HCT116 (cell line): Measurements from ENCODE around the gene LRRC56.

Source experiments
- CTCF ChIP-seq, 3 experiments: fragments of 200-600 bp in 1 of 3; sonication (generic) in 1 of 3; IDR thresholded peaks in 2 of 3; conservative IDR thresholded peaks in 1 of 3; 2 replicates each; pipeline ENCODE4 v1.5.1; 2012 to 2017; ENCODE audit warnings: low read depth in 2 of 3, low read length in 2 of 3, antibody characterized with exemption in 1 of 3, borderline replicate concordance in 1 of 3, control low read depth in 1 of 3, mild to moderate bottlenecking in 1 of 3, mixed read lengths in 1 of 3, mixed run types in 1 of 3, moderate library complexity in 1 of 3; ENCODE audit not compliant: insufficient read depth in 1 of 3
- EZH2phosphoT487 ChIP-seq: fragments of 200-600 bp; IDR thresholded peaks from 2 replicates; pipeline ENCODE4 v1.6.1; 2018; ENCODE audit warnings: antibody characterized with exemption, borderline replicate concordance
- MAX ChIP-seq: IDR thresholded peaks from 2 replicates; pipeline ENCODE4 v1.6.1; 2012
- SIN3A ChIP-seq: IDR thresholded peaks from 2 replicates; pipeline ENCODE4 v1.6.1; 2012; ENCODE audit warnings: low read depth
- SP1 ChIP-seq: IDR thresholded peaks from 2 replicates; pipeline ENCODE4 v1.6.1; 2012; ENCODE audit warnings: low read depth
- SRF ChIP-seq: IDR thresholded peaks from 2 replicates; pipeline ENCODE4 v1.6.1; 2012; ENCODE audit warnings: low read depth
- TCF7L2 ChIP-seq: IDR thresholded peaks from 2 replicates; pipeline ENCODE4 v1.7.0; 2011; ENCODE audit warnings: borderline replicate concordance, inconsistent platforms; ENCODE audit not compliant: insufficient read depth, insufficient read length; ENCODE audit errors: extremely low read depth
- TF ChIP-seq, protein P1 (sequence below): IDR thresholded peaks from 2 replicates; pipeline ENCODE4 v1.6.1; 2012

DNA sequence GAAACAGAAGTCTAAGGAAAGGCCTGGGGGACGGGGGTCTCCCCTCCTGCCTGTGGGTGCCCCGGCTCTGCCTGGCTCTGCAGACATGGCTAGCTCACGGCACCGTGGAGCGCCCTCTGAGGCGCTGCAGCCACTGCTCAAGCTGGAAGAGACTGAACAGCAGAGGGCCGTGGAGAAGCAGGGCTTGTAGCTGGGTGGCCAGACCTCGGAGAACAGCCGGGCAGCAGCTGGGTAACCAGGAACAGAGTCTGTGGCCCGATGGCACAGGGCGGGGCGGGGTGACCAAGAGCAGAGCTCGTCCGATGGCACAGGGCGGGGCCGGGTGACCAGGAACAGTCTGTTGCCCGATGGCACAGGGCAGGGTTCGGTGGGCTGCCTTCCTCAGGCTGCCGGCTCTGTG is 48.3 kb upstream of the LRRC56 start:
- TF ChIP-seq SIN3A = no peak
- TF ChIP-seq SP1 = no peak
- no peak for TF ChIP-seq MAX
- TF ChIP-seq, protein P1, sequence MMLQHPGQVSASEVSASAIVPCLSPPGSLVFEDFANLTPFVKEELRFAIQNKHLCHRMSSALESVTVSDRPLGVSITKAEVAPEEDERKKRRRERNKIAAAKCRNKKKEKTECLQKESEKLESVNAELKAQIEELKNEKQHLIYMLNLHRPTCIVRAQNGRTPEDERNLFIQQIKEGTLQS = no peak
- no peak for TF ChIP-seq CTCF (IDR thresholded peaks at IDR 0.05 in 2 of 3, conservative IDR thresholded peaks at IDR 0.05 in 1 of 3; ENCODE audit: borderline replicate concordance in 1 of 3, insufficient read depth in 1 of 3, low read depth in 2 of 3, low read length in 2 of 3)
- no peak for TF ChIP-seq TCF7L2
- no peak for TF ChIP-seq SRF
- TF ChIP-seq EZH2phosphoT487 = no peak
